K562 (cell line): Measurements from ENCODE around the gene ACACB. TPM values are rescaled to one million over a fixed set of nuclear protein-coding genes. Genes with fewer than 3 reads are reported as not detected.

Experiments used
- ATAC-seq: fragments of 200-7000 bp; cut with Tn5 transposase; 3 replicates; pipeline ENCODE4 v1.9.1; 2020; ENCODE audit warnings: moderate library complexity
- BruUV-seq: library from RNA; stranded (reverse); fragments of 400-500 nt; replicated peaks from 2 replicates; lab custom pipeline; 2021; lab: Mats Ljungman, UMichigan
- CTCF ChIA-PET: fragments of 300-600 bp; formaldehyde crosslinking; extraction: SDS; loops from one replicate; lab custom pipeline; 2021; ENCODE audit warnings: low intra/inter-chr PET ratio; lab: Yijun Ruan, JAX
- POLR2A ChIA-PET: fragments of 300-600, 350-650 bp; sonication (Branson Sonifier 250); formaldehyde crosslinking; extraction: SDS; loops from one replicate; lab custom pipeline; 2021; ENCODE audit warnings: antibody characterized with exemption, inconsistent platforms; lab: Yijun Ruan, JAX
- DNase-seq, 4 experiments: peaks; one replicate each; pipeline versions ENCODE4 v3.0.0 to v3.0.0-alpha.2; 2011 to 2018; ENCODE audit warnings: low spot score in 3 of 4, mixed read lengths in 3 of 4; ENCODE audit errors: extremely low read depth in 1 of 4
- FAIRE-seq: peaks from 2 replicates; lab custom pipeline; 2011; peaks lifted over from hg19 to GRCh38; lab: Jason Lieb, UNC
- H2AFZ ChIP-seq: 2 replicates; pipeline ENCODE4 v1.6.0; 2011; ENCODE audit warnings: low read depth, low read length, control low read depth, inconsistent platforms
- H3K27ac ChIP-seq: fragments of 200-600 bp; 3 replicates; pipeline ENCODE4 v1.8.0; 2011; ENCODE audit warnings: low read depth, mild to moderate bottlenecking, control low read depth, inconsistent platforms, low read length, moderate library complexity, mixed read lengths; ENCODE audit errors: extremely low read depth
- H3K27me3 ChIP-seq, 2 experiments: fragments of 300-600 bp in 1 of 2; 2 replicates in 1 of 2; 3 replicates in 1 of 2; pipeline versions ENCODE4 v1.6.0 to v1.8.0; 2011; ENCODE audit warnings: inconsistent platforms in 2 of 2, low read length in 2 of 2, mild to moderate bottlenecking in 1 of 2, mixed read lengths in 1 of 2, moderate library complexity in 1 of 2; ENCODE audit not compliant: control insufficient read depth in 2 of 2, insufficient read depth in 2 of 2
- H3K36me3 ChIP-seq: fragments of 300-600 bp; 3 replicates; pipeline ENCODE4 v1.8.0; 2011; ENCODE audit warnings: mild to moderate bottlenecking, low read length, inconsistent platforms; ENCODE audit not compliant: control insufficient read depth, insufficient read depth
- H3K4me1 ChIP-seq, 2 experiments: fragments of 200-600 bp in 1 of 2; replicated peaks in 1 of 2; 2 replicates in 1 of 2; 3 replicates in 1 of 2; pipeline versions ENCODE4 v1.5.1 to v1.8.0; 2011; ENCODE audit warnings: inconsistent platforms in 2 of 2, low read length in 2 of 2, mild to moderate bottlenecking in 1 of 2, mixed read lengths in 1 of 2, moderate library complexity in 1 of 2; ENCODE audit not compliant: control insufficient read depth in 2 of 2, insufficient read depth in 2 of 2
- H3K4me2 ChIP-seq: 2 replicates; pipeline ENCODE4 v1.6.1; 2011; ENCODE audit warnings: low read length, control low read depth, inconsistent platforms, mixed read lengths; ENCODE audit not compliant: insufficient read depth
- H3K4me3 ChIP-seq: fragments of 200-600 bp; sonication (generic), shearing (Covaris generic); 2 replicates; pipeline ENCODE4 v1.5.1; 2016; ENCODE audit warnings: control low read depth, inconsistent platforms
- H3K79me2 ChIP-seq: fragments of 200-600 bp; 3 replicates; pipeline ENCODE4 v1.8.0; 2011; ENCODE audit warnings: low read length, inconsistent platforms; ENCODE audit not compliant: control insufficient read depth, insufficient read depth
- H3K9ac ChIP-seq, 2 experiments: 2 replicates each; pipeline versions ENCODE4 v1.6.0 to v1.6.1; 2011; ENCODE audit warnings: low read depth in 2 of 2, low read length in 2 of 2, control low read depth in 1 of 2, inconsistent platforms in 1 of 2, mild to moderate bottlenecking in 1 of 2, mixed read lengths in 1 of 2; ENCODE audit not compliant: insufficient read depth in 1 of 2
- H3K9me1 ChIP-seq: one replicate; pipeline ENCODE4 v1.6.0; 2011; ENCODE audit warnings: inconsistent platforms, mild to moderate bottlenecking, low read length, moderate library complexity; ENCODE audit not compliant: control insufficient read depth, insufficient read depth
- H3K9me3 ChIP-seq: replicated peaks from 2 replicates; pipeline ENCODE4 v1.5.1; 2011; ENCODE audit warnings: low read depth, low read length, inconsistent platforms; ENCODE audit not compliant: control insufficient read depth, insufficient read depth
- H4K20me1 ChIP-seq: replicated peaks from 2 replicates; pipeline ENCODE4 v1.6.1; 2011; ENCODE audit warnings: low read length, inconsistent platforms, mixed read lengths; ENCODE audit not compliant: control insufficient read depth, insufficient read depth
- CBX3 ChIP-seq, 2 experiments: IDR thresholded peaks; 1 replicate in 1 of 2; 2 replicates in 1 of 2; pipeline ENCODE4 v1.6.1; 2012; ENCODE audit warnings: inconsistent platforms in 2 of 2, low read length in 2 of 2, borderline replicate concordance in 1 of 2, control low read depth in 1 of 2
- CREB1 ChIP-seq, 2 experiments: sonication (generic) in 1 of 2; formaldehyde crosslinking in 1 of 2; IDR thresholded peaks; 2 replicates each; pipeline versions ENCODE4 v1.6.1 to v1.8.0; 2012 to 2022; ENCODE audit warnings: inconsistent platforms in 1 of 2, mild to moderate bottlenecking in 1 of 2, missing genetic modification reagents in 1 of 2, moderate library complexity in 1 of 2
- DNMT1 ChIP-seq: fragments of 450-650 bp; IDR thresholded peaks from 2 replicates; pipeline ENCODE4 v1.6.1; 2016; ENCODE audit warnings: antibody characterized with exemption, mild to moderate bottlenecking
- MEIS2 ChIP-seq: fragments of 450-650 bp; IDR thresholded peaks from 2 replicates; pipeline ENCODE4 v1.6.1; 2014; ENCODE audit warnings: mild to moderate bottlenecking; ENCODE audit not compliant: partially characterized antibody
- RFX1 ChIP-seq: fragments of 450-650 bp; IDR thresholded peaks from 2 replicates; pipeline ENCODE4 v1.6.1; 2016; ENCODE audit warnings: mild to moderate bottlenecking, moderate library complexity
- SETDB1 ChIP-seq: IDR thresholded peaks from one replicate; pipeline ENCODE4 v1.6.1; 2012; ENCODE audit warnings: low read length, control low read depth, inconsistent platforms
- SIN3A ChIP-seq, 2 experiments: fragments of 150-350 bp in 1 of 2; IDR thresholded peaks; 2 replicates each; pipeline ENCODE4 v1.6.1; 2011 to 2016; ENCODE audit warnings: borderline replicate concordance in 2 of 2, low read depth in 2 of 2, low read length in 2 of 2, mild to moderate bottlenecking in 2 of 2, moderate library complexity in 2 of 2; ENCODE audit not compliant: control insufficient read depth in 1 of 2
- SRSF7 ChIP-seq: fragments of 200-400 bp; formaldehyde crosslinking; optimal IDR thresholded peaks from 2 replicates; pipeline ENCODE3; 2017; ENCODE audit warnings: mild to moderate bottlenecking, low read depth, low read length
- STAT5A ChIP-seq: IDR thresholded peaks from 2 replicates; pipeline ENCODE4 v1.6.1; 2012; ENCODE audit warnings: low read length, inconsistent platforms, borderline replicate concordance
- SUPT5H ChIP-seq: fragments of 450-650 bp; IDR thresholded peaks from 2 replicates; pipeline ENCODE4 v1.6.1; 2016
- ZBTB1 ChIP-seq: sonication (generic); formaldehyde crosslinking; IDR thresholded peaks from 2 replicates; pipeline ENCODE4 v1.8.1; 2023; ENCODE audit warnings: missing genetic modification reagents, low read depth, mild to moderate bottlenecking, borderline replicate concordance
- ZNF232 ChIP-seq: sonication (generic); formaldehyde crosslinking; IDR thresholded peaks from 2 replicates; pipeline ENCODE4 v1.8.0; 2022; ENCODE audit warnings: mild to moderate bottlenecking, missing genetic modification reagents
- ZNF408 ChIP-seq: fragments of 250-450 bp; sonication (Bioruptor Pico); IDR thresholded peaks from 2 replicates; pipeline ENCODE4 v1.4.0; 2020; ENCODE audit warnings: low read depth, mild to moderate bottlenecking, moderate library complexity
- ZNF639 ChIP-seq, 2 experiments: fragments of 200-800 bp in 1 of 2; sonication (Bioruptor generic) in 1 of 2; sonication (generic) in 1 of 2; formaldehyde crosslinking in 1 of 2; IDR thresholded peaks in 1 of 2; conservative IDR thresholded peaks in 1 of 2; 2 replicates each; pipeline versions ENCODE4 v1.5.0 to v1.6.1; 2016 to 2020; ENCODE audit warnings: missing compliant biosample characterization in 1 of 2, missing genetic modification characterization in 1 of 2, missing genetic modification reagents in 1 of 2
- WGBS: fragments of 100-300 bp; shearing (Covaris generic); methylation state at CpG from one replicate; pipeline ENCODE4 v1.1.6; 2016; ENCODE audit warnings: low coverage, mixed read lengths; ENCODE audit not compliant: insufficient coverage; ENCODE audit errors: missing lambda C conversion rate; 5-methylcytosine and 5-hydroxymethylcytosine counted together
- in situ Hi-C: fragments of 300-500 bp; cut with MboI; formaldehyde crosslinking; loops from 4 replicates; pipeline ENCODE4 v1.15.0; 2018; ENCODE audit warnings: inconsistent platforms, mixed read lengths
- intact Hi-C: fragments of 100-400 bp; cut with micrococcal nuclease; formaldehyde crosslinking; loops from 2 replicates; pipeline ENCODE4 v1.14.2; 2022
- polyA plus RNA-seq, 8 experiments: library from polyadenylated mRNA; depleted of rRNA in 4 of 8; stranded (reverse) in 5 of 8; unstranded in 3 of 8; fragments of >200 nt; fragmentation: Nextera tagmentation in 2 of 8; fragmentation: Illumina TruSeq in 1 of 8; extraction: Ambion mirVana in 2 of 8; extraction: Trizol in 1 of 8; gene quantifications; 2 replicates each; pipeline versions ENCODE4 v1.2.1 to v1.2.3, GENCODE V29; 2011 to 2014; ENCODE audit warnings: inconsistent platforms in 1 of 8, missing spikeins in 1 of 8
- total RNA-seq, 7 experiments: library from RNA; depleted of rRNA in 6 of 7; stranded (reverse); fragments of >200 nt in 6 of 7; fragmentation: Illumina TruSeq in 2 of 7; extraction: Trizol in 2 of 7; gene quantifications; 2 replicates each; pipeline versions ENCODE4 v1.2.1 to v1.2.3, GENCODE V29; 2011 to 2021; ENCODE audit warnings: low replicate concordance in 1 of 7

The ACACB gene
- total and polyA plus RNA-seq, 9 of the 15 experiments (the other 6 are each of a cell fraction or from before 2014, with no cell fraction given), result 0.10 to 2.5 (median 0.83) TPM

- WGBS, result 7% methylated on average over 12 of the region's 12 CpGs
- in situ Hi-C loops, result no loop called here
- Histone ChIP-seq H3K27me3 (peaks cover 3 to 39% of the 10 kb centered on the region in 2 experiments; a peak in 3 of 5 replicates), H3K9me1 (no peaks in the 10 kb centered on the region), H2AFZ (no peak overlapping the region), H4K20me1 (no peaks in the 10 kb centered on the region), H3K9ac (no peak overlapping the region), H3K4me2 (no peak overlapping the region), H3K79me2 (no peaks in the 10 kb centered on the region), H3K4me3 (no peak overlapping the region), H3K9me3 (no peaks in the 10 kb centered on the region), H3K4me1 (no peaks in the 10 kb centered on the region; a peak in 1 of 5 replicates)
- ChIA-PET POLR2A (interaction anchor here (1.2 kb wide), 1 partner anchor 10 kb away, joined by 7 read pairs; no protein-coding TSS in a partner anchor), CTCF (no interaction called here)
- DNase-seq (no peak), FAIRE-seq (no peak)
- no TSS peak for BruUV-seq
- TF ChIP-seq ZNF639 (CRISPR knock-in tag; conservative IDR thresholded peaks at IDR 0.05 in 1 of 2, IDR thresholded peaks at IDR 0.05 in 1 of 2), result no peak
- TF ChIP-seq SIN3A (IDR thresholded peaks at IDR 0.05; ENCODE audit: borderline replicate concordance in 2 of 2, control insufficient read depth in 1 of 2, low read depth in 2 of 2, low read length in 2 of 2), result no peak
- no peak for TF ChIP-seq STAT5A
- no peak for TF ChIP-seq ZNF408
- no peak for TF ChIP-seq MEIS2
- no peak for TF ChIP-seq SRSF7
- TF ChIP-seq SUPT5H, result no peak
- TF ChIP-seq CBX3 (IDR thresholded peaks at IDR 0.05; ENCODE audit: borderline replicate concordance in 1 of 2, low read length in 2 of 2), result no peak
- TF ChIP-seq DNMT1, result no peak
- TF ChIP-seq ZBTB1 (CRISPR knock-in tag), result no peak
- TF ChIP-seq CREB1 (IDR thresholded peaks at IDR 0.05), result no peak
- no peak for TF ChIP-seq CREB1 (CRISPR knock-in tag; IDR thresholded peaks at IDR 0.05)
- TF ChIP-seq ZNF232 (CRISPR knock-in tag), result no peak
- TF ChIP-seq RFX1, result no peak
- no peak for TF ChIP-seq SETDB1
- TF ChIP-seq, all 486 proteins: peak for 0
- Histone ChIP-seq H3K27ac (no peak overlapping the region), H3K36me3 (no peaks in the 10 kb centered on the region)
- intact Hi-C loops, result no loop called here
- no peak for ATAC-seq
Measured at GRCh38 chr12:109185441-109185840, 69.1 kb downstream of the ACACB start.
